CD14-positive monocyte (primary cell): Measurements from ENCODE around the gene BRI3. TPM values are rescaled to one million over a fixed set of nuclear protein-coding genes. Genes with fewer than 3 reads are reported as not detected.

Experiments used
- DNase-seq, 3 donors: peaks; one replicate each; pipeline ENCODE4 v3.0.0-alpha.2; 2011 to 2022
- H2AFZ ChIP-seq: 2 replicates; pipeline ENCODE4 v1.6.0; 2012; ENCODE audit warnings: mild to moderate bottlenecking, low read depth, low read length, inconsistent platforms; ENCODE audit not compliant: insufficient read depth, poor library complexity, severe bottlenecking
- H3K27ac ChIP-seq, 2 donors: 1 replicate in 1 of 2; 2 replicates in 1 of 2; pipeline ENCODE4 v1.5.1; 2012 to 2013; ENCODE audit warnings: low read length in 2 of 2, control low read depth in 1 of 2, inconsistent platforms in 1 of 2, low read depth in 1 of 2, mild to moderate bottlenecking in 1 of 2
- H3K27me3 ChIP-seq, 2 donors: one replicate each; pipeline versions ENCODE4 v1.6.0 to v1.6.1; 2011 to 2013; ENCODE audit warnings: low read length in 2 of 2; ENCODE audit not compliant: control insufficient read depth in 2 of 2, insufficient read depth in 2 of 2
- H3K36me3 ChIP-seq, 2 donors: replicated peaks in 1 of 2; 1 replicate in 1 of 2; 2 replicates in 1 of 2; pipeline versions ENCODE4 v1.5.1 to v1.6.1; 2012 to 2013; ENCODE audit warnings: low read length in 2 of 2, control low read depth in 1 of 2, inconsistent platforms in 1 of 2, mild to moderate bottlenecking in 1 of 2; ENCODE audit not compliant: insufficient read depth in 2 of 2, control insufficient read depth in 1 of 2
- H3K4me1 ChIP-seq, 2 donors: 1 replicate in 1 of 2; 2 replicates in 1 of 2; pipeline versions ENCODE4 v1.5.1 to v1.6.1; 2012 to 2013; ENCODE audit warnings: low read length in 2 of 2, control low read depth in 1 of 2, inconsistent platforms in 1 of 2, mild to moderate bottlenecking in 1 of 2, moderate library complexity in 1 of 2; ENCODE audit not compliant: insufficient read depth in 2 of 2, control insufficient read depth in 1 of 2
- H3K4me2 ChIP-seq: replicated peaks from 2 replicates; pipeline ENCODE3; 2012; ENCODE audit warnings: low read length, moderate library complexity, mild to moderate bottlenecking; ENCODE audit not compliant: poor library complexity, severe bottlenecking; ENCODE audit errors: extremely low read depth
- H3K4me3 ChIP-seq, 3 experiments: fragments of 200-600 bp in 1 of 3; sonication (generic) in 1 of 3; replicated peaks in 1 of 3; 1 replicate in 2 of 3; 2 replicates in 1 of 3; pipeline ENCODE4 v1.5.1; 2011 to 2013; ENCODE audit warnings: low read length in 3 of 3, mild to moderate bottlenecking in 3 of 3, control low read depth in 2 of 3, low read depth in 2 of 3, inconsistent platforms in 1 of 3, moderate library complexity in 1 of 3
- H3K79me2 ChIP-seq: 2 replicates; pipeline ENCODE4 v1.6.0; 2012; ENCODE audit warnings: mild to moderate bottlenecking, control low read depth, inconsistent platforms, low read length, moderate library complexity; ENCODE audit not compliant: insufficient read depth
- H3K9ac ChIP-seq: 2 replicates; pipeline ENCODE4 v1.6.0; 2017; ENCODE audit warnings: low read length, mild to moderate bottlenecking; ENCODE audit not compliant: insufficient read depth, poor library complexity, severe bottlenecking
- H3K9me3 ChIP-seq, 2 donors: replicated peaks in 1 of 2; 1 replicate in 1 of 2; 2 replicates in 1 of 2; pipeline versions ENCODE4 v1.5.1 to v1.6.1; 2012 to 2013; ENCODE audit warnings: low read length in 2 of 2, control low read depth in 1 of 2; ENCODE audit not compliant: control insufficient read depth in 1 of 2, insufficient read depth in 1 of 2
- H4K20me1 ChIP-seq: 2 replicates; pipeline ENCODE4 v1.6.0; 2012; ENCODE audit warnings: mild to moderate bottlenecking, low read length, control low read depth, moderate library complexity; ENCODE audit not compliant: insufficient read depth
- H3K27ac Mint-ChIP-seq, 7 donors: one replicate each; pipeline ENCODE4 v1.8.0; 2020; ENCODE audit warnings: mild to moderate bottlenecking in 7 of 7, mixed read lengths in 7 of 7, moderate library complexity in 6 of 7, inconsistent platforms in 2 of 7
- H3K27me3 Mint-ChIP-seq, 3 donors: one replicate each; pipeline ENCODE4 v1.8.0; 2021 to 2022; ENCODE audit warnings: low read depth in 3 of 3, mild to moderate bottlenecking in 3 of 3, mixed read lengths in 3 of 3, moderate library complexity in 3 of 3, inconsistent platforms in 1 of 3
- H3K36me3 Mint-ChIP-seq, 2 donors: one replicate each; pipeline ENCODE4 v1.8.0; 2020; ENCODE audit warnings: mixed read lengths in 2 of 2, inconsistent platforms in 1 of 2, mild to moderate bottlenecking in 1 of 2
- H3K4me1 Mint-ChIP-seq: one replicate; pipeline ENCODE4 v1.8.0; 2020; ENCODE audit warnings: mild to moderate bottlenecking, mixed read lengths
- H3K4me3 Mint-ChIP-seq, 2 donors: one replicate each; pipeline ENCODE4 v1.8.0; 2020; ENCODE audit warnings: mild to moderate bottlenecking in 2 of 2, mixed read lengths in 2 of 2, moderate library complexity in 1 of 2
- H3K9me3 Mint-ChIP-seq, 7 donors: one replicate each; pipeline ENCODE4 v1.8.0; 2020 to 2022; ENCODE audit warnings: mixed read lengths in 7 of 7, mild to moderate bottlenecking in 6 of 7, moderate library complexity in 6 of 7, inconsistent platforms in 2 of 7
- CTCF ChIP-seq: fragments of 200-600 bp; IDR thresholded peaks from one replicate; pipeline ENCODE4 v1.8.0; 2022; ENCODE audit warnings: antibody characterized with exemption, mild to moderate bottlenecking
- WGBS: methylation state at CpG from one replicate; pipeline ENCODE4 v1.1.5; 2013; ENCODE audit warnings: missing lambda C conversion rate; ENCODE audit not compliant: insufficient coverage; 5-methylcytosine and 5-hydroxymethylcytosine counted together
- intact Hi-C, 2 donors: fragments of 100-400 bp; cut with micrococcal nuclease; formaldehyde crosslinking; loops; one replicate each; pipeline versions ENCODE4 v1.15.0 to v1.15.1; 2023
- polyA plus RNA-seq, 3 donors: library from polyadenylated mRNA; depleted of rRNA in 1 of 3; unstranded in 2 of 3; stranded (reverse) in 1 of 3; fragments of 300-500 nt in 2 of 3; fragments of >200 nt in 1 of 3; fragmentation: Illumina TruSeq in 2 of 3; gene quantifications; 1 replicate in 2 of 3; 2 replicates in 1 of 3; pipeline ENCODE4 v1.2.3, GENCODE V29; 2012 to 2021

The BRI3 gene
- polyA plus RNA-seq, 3 donors: 120 to 273 (median 149) TPM

- no peak for DNase-seq
- intact Hi-C loops: no loop called here
- Histone ChIP-seq H3K4me3 (no peak overlapping the region), H3K79me2 (no peaks in the 10 kb centered on the region), H3K27ac (no peak overlapping the region), H3K27me3 (no peaks in the 10 kb centered on the region), H3K9me3 (no peaks in the 10 kb centered on the region), H4K20me1 (peaks cover 10% of the 10 kb centered on the region), H3K36me3 (peaks cover 72 to 92% of the 10 kb centered on the region in 2 donors), H2AFZ (no peak overlapping the region), H3K4me1 (no peaks in the 10 kb centered on the region), H3K9ac (no peak overlapping the region), H3K4me2 (no peak overlapping the region)
- TF ChIP-seq CTCF: no peak
- Mint-ChIP-seq H3K4me1 (no peaks in the 10 kb centered on the region), H3K27ac (no peak overlapping the region), H3K9me3 (peaks cover 0 to 2% (median 0%) of the 10 kb centered on the region in 7 donors), H3K27me3 (peaks cover 0 to 4% (median 0%) of the 10 kb centered on the region in 3 donors), H3K4me3 (no peak overlapping the region), H3K36me3 (peaks cover 71 to 90% of the 10 kb centered on the region in 2 donors)
- WGBS: over 99% methylated on average over 24 of the region's 25 CpGs
Observed at GRCh38 chr7:98236355-98237185, 44.9 kb upstream of the BRI3 start.

- H3K36me3 ChIP-seq: peaks cover 67 to 84% of the 10 kb centered on the region in 2 donors
- no peak overlapping the region for H3K4me3 ChIP-seq
- no peak overlapping the region for H3K27ac ChIP-seq
- no peak overlapping the region for H2AFZ ChIP-seq
- intact Hi-C loops: no loop called here
- no peak overlapping the region for H3K9ac ChIP-seq
- H3K9me3 ChIP-seq: no peaks in the 10 kb centered on the region
- H4K20me1 ChIP-seq: peaks cover 17% of the 10 kb centered on the region
- Mint-ChIP-seq H3K4me1 (no peaks in the 10 kb centered on the region), H3K9me3 (peaks cover 0 to 2% (median 0%) of the 10 kb centered on the region in 7 donors), H3K36me3 (peaks cover 74 to 89% of the 10 kb centered on the region in 2 donors), H3K4me3 (no peak overlapping the region), H3K27me3 (peaks cover 0 to 4% (median 1%) of the 10 kb centered on the region in 3 donors), H3K27ac (no peak overlapping the region)
- DNase-seq: no peak
- no peak for TF ChIP-seq CTCF
- H3K79me2 ChIP-seq: no peaks in the 10 kb centered on the region
- H3K4me1 ChIP-seq: no peaks in the 10 kb centered on the region
- no peak overlapping the region for H3K4me2 ChIP-seq
- 100% methylated on average over 4 of the region's 4 CpGs for WGBS
- no peaks in the 10 kb centered on the region for H3K27me3 ChIP-seq
Observed at GRCh38 chr7:98238076-98238475, 43.4 kb upstream of the BRI3 start.
